H9 (cell line): ENCODE data around the gene MIGA2. TPM values are rescaled to one million over a fixed set of nuclear protein-coding genes. Genes with fewer than 3 reads are reported as not detected.

Experiments used
- DNase-seq: peaks from one replicate; pipeline ENCODE4 v3.0.0-alpha.2; 2017
- H2AFZ ChIP-seq: one replicate; pipeline ENCODE4 v1.6.1; 2013; ENCODE audit warnings: mild to moderate bottlenecking, low read length, control low read depth, moderate library complexity
- H2AK5ac ChIP-seq: 2 replicates; pipeline ENCODE4 v1.6.1; 2013; ENCODE audit warnings: low read length, control low read depth, mixed read lengths; ENCODE audit not compliant: insufficient read length
- H2BK120ac ChIP-seq: one replicate; pipeline ENCODE4 v1.6.1; 2013; ENCODE audit warnings: low read depth, mild to moderate bottlenecking, low read length, control low read depth, inconsistent platforms; ENCODE audit not compliant: poor library complexity, severe bottlenecking
- H2BK12ac ChIP-seq: 2 replicates; pipeline ENCODE4 v1.6.1; 2013; ENCODE audit warnings: low read length, control low read depth, mixed read lengths, low read depth; ENCODE audit not compliant: insufficient read length
- H2BK15ac ChIP-seq: 2 replicates; pipeline ENCODE4 v1.6.1; 2013; ENCODE audit warnings: low read depth, low read length, control low read depth
- H2BK20ac ChIP-seq: one replicate; pipeline ENCODE4 v1.6.1; 2013; ENCODE audit warnings: low read depth, mild to moderate bottlenecking, low read length, control low read depth, inconsistent platforms; ENCODE audit not compliant: poor library complexity, severe bottlenecking
- H2BK5ac ChIP-seq: 2 replicates; pipeline ENCODE4 v1.6.1; 2013; ENCODE audit warnings: low read length, control low read depth, mixed read lengths; ENCODE audit not compliant: insufficient read length
- H3K14ac ChIP-seq: 2 replicates; pipeline ENCODE4 v1.6.1; 2013; ENCODE audit warnings: low read length, control low read depth; ENCODE audit not compliant: insufficient read depth
- H3K18ac ChIP-seq: 2 replicates; pipeline ENCODE4 v1.6.1; 2013; ENCODE audit warnings: low read depth, mild to moderate bottlenecking, mixed read lengths, low read length, control low read depth; ENCODE audit not compliant: insufficient read length
- H3K23ac ChIP-seq: 2 replicates; pipeline ENCODE4 v1.6.1; 2013; ENCODE audit warnings: low read length, control low read depth, mixed read lengths, low read depth; ENCODE audit not compliant: insufficient read length
- H3K23me2 ChIP-seq: 2 replicates; pipeline ENCODE4 v1.6.1; 2013; ENCODE audit warnings: low read depth, mild to moderate bottlenecking, mixed read lengths, low read length, control low read depth; ENCODE audit not compliant: insufficient read length, poor library complexity, severe bottlenecking
- H3K27ac ChIP-seq: 2 replicates; pipeline ENCODE4 v1.5.1; 2013; ENCODE audit warnings: low read length, control low read depth, mixed read lengths, low read depth; ENCODE audit not compliant: insufficient read length
- H3K27me3 ChIP-seq: 2 replicates; pipeline ENCODE4 v1.6.1; 2013; ENCODE audit warnings: low read length, control low read depth, inconsistent platforms; ENCODE audit not compliant: insufficient read depth
- H3K4ac ChIP-seq: 2 replicates; pipeline ENCODE4 v1.6.1; 2013; ENCODE audit warnings: low read depth, mild to moderate bottlenecking, control low read depth, inconsistent platforms, low read length, moderate library complexity
- H3K4me1 ChIP-seq: 2 replicates; pipeline ENCODE4 v1.6.1; 2013; ENCODE audit warnings: low read length, control low read depth, inconsistent platforms; ENCODE audit not compliant: insufficient read depth
- H3K4me2 ChIP-seq: 2 replicates; pipeline ENCODE4 v1.6.1; 2013; ENCODE audit warnings: low read length, control low read depth, mixed read lengths; ENCODE audit not compliant: insufficient read length, insufficient read depth
- H3K56ac ChIP-seq: 2 replicates; pipeline ENCODE4 v1.6.1; 2013; ENCODE audit warnings: low read depth, mild to moderate bottlenecking, mixed read lengths, low read length, control low read depth; ENCODE audit not compliant: insufficient read length
- H3K79me1 ChIP-seq: 2 replicates; pipeline ENCODE4 v1.6.1; 2013; ENCODE audit warnings: low read depth, mild to moderate bottlenecking, moderate library complexity, low read length, control low read depth, inconsistent platforms; ENCODE audit not compliant: insufficient read depth, poor library complexity, severe bottlenecking
- H3K79me2 ChIP-seq: 2 replicates; pipeline ENCODE4 v1.6.1; 2013; ENCODE audit warnings: low read length, control low read depth, inconsistent platforms; ENCODE audit not compliant: insufficient read depth
- H3K9ac ChIP-seq: 2 replicates; pipeline ENCODE4 v1.6.1; 2013; ENCODE audit warnings: low read length, control low read depth, mixed read lengths; ENCODE audit not compliant: insufficient read length; ENCODE audit errors: extremely low read depth
- H3K9me3 ChIP-seq: one replicate; pipeline ENCODE4 v1.6.1; 2013; ENCODE audit warnings: low read depth, low read length, inconsistent platforms; ENCODE audit not compliant: control insufficient read depth
- H3T11ph ChIP-seq: one replicate; pipeline ENCODE4 v1.6.1; 2013; ENCODE audit warnings: mild to moderate bottlenecking, low read length, control low read depth, inconsistent platforms
- H4K20me1 ChIP-seq: one replicate; pipeline ENCODE4 v1.6.1; 2013; ENCODE audit not compliant: control insufficient read depth, insufficient read length, insufficient read depth
- H4K5ac ChIP-seq: 2 replicates; pipeline ENCODE4 v1.6.1; 2013; ENCODE audit warnings: low read depth, mild to moderate bottlenecking, mixed read lengths, low read length, control low read depth; ENCODE audit not compliant: insufficient read length
- H4K8ac ChIP-seq: replicated peaks from 2 replicates; pipeline ENCODE4 v1.6.1; 2013; ENCODE audit warnings: low read length, control low read depth, mixed read lengths, low read depth; ENCODE audit not compliant: insufficient read length
- H4K91ac ChIP-seq: 2 replicates; pipeline ENCODE4 v1.6.1; 2013; ENCODE audit warnings: low read depth, mild to moderate bottlenecking, moderate library complexity, mixed read lengths, low read length, control low read depth; ENCODE audit not compliant: insufficient read length
- H3K27ac Mint-ChIP-seq, 3 experiments: 2 replicates in 2 of 3; 3 replicates in 1 of 3; pipeline ENCODE4 v1.8.0; 2020 to 2021; ENCODE audit warnings: mixed read lengths in 3 of 3, mild to moderate bottlenecking in 1 of 3, moderate library complexity in 1 of 3
- H3K27me3 Mint-ChIP-seq: 2 replicates; pipeline ENCODE4 v1.8.0; 2021; ENCODE audit warnings: low read depth, mild to moderate bottlenecking, moderate library complexity, mixed read lengths
- H3K36me3 Mint-ChIP-seq, 3 experiments: 2 replicates in 2 of 3; 3 replicates in 1 of 3; pipeline ENCODE4 v1.8.0; 2020 to 2021; ENCODE audit warnings: low read depth in 3 of 3, mixed read lengths in 3 of 3; ENCODE audit not compliant: insufficient read depth in 1 of 3
- H3K4me1 Mint-ChIP-seq, 2 experiments: 2 replicates each; pipeline ENCODE4 v1.8.0; 2020; ENCODE audit warnings: mixed read lengths in 2 of 2
- H3K4me3 Mint-ChIP-seq, 2 experiments: 2 replicates in 1 of 2; 3 replicates in 1 of 2; pipeline ENCODE4 v1.8.0; 2020 to 2021; ENCODE audit warnings: mild to moderate bottlenecking in 2 of 2, mixed read lengths in 2 of 2, moderate library complexity in 1 of 2
- H3K9me3 Mint-ChIP-seq, 2 experiments: 2 replicates in 1 of 2; 3 replicates in 1 of 2; pipeline ENCODE4 v1.8.0; 2020; ENCODE audit warnings: mild to moderate bottlenecking in 2 of 2, mixed read lengths in 2 of 2, moderate library complexity in 1 of 2
- WGBS: extraction: QIAGEN DNeasy Blood & Tissue Kit; methylation state at CpG from one replicate; pipeline ENCODE4 v1.1.7; 2013; ENCODE audit warnings: missing lambda C conversion rate, low lambda C conversion rate, mixed read lengths; ENCODE audit not compliant: insufficient read length; ENCODE audit errors: extremely low coverage; 5-methylcytosine and 5-hydroxymethylcytosine counted together
- total RNA-seq: library from RNA; stranded (reverse); gene quantifications from 2 replicates; pipeline ENCODE4 v1.2.1, GENCODE V29; 2021
- TF ChIP-seq, protein P1 (sequence below): fragments of 200-600 bp; sonication (generic); conservative IDR thresholded peaks from 3 replicates; pipeline ENCODE4 v1.8.0; 2021; ENCODE audit warnings: antibody characterized with exemption, mild to moderate bottlenecking

MIGA2 gene
- total RNA-seq, 1 experiment from 2014 or later: 37.8 TPM

GRCh38 chr9:129081388-129081904 lies 45.0 kb downstream of the MIGA2 start:
- peak overlapping the region in 2 of 3 experiments; percentile 68 to 79; a peak in 2 of 7 replicates for H3K27ac Mint-ChIP-seq
- no peaks in the 10 kb centered on the region for H3K9me3 Mint-ChIP-seq
- peaks cover 5 to 22% (median 14%) of the 10 kb centered on the region in 3 experiments; a peak in 6 of 7 replicates for H3K36me3 Mint-ChIP-seq
- Histone ChIP-seq H3K9me3 (no peaks in the 10 kb centered on the region), H4K20me1 (peaks cover 2% of the 10 kb centered on the region), H3K14ac (no peak overlapping the region), H2AFZ (no peak overlapping the region), H4K5ac (no peak overlapping the region), H3K4me2 (peak overlapping the region; percentile 72), H3K4me1 (no peaks in the 10 kb centered on the region; the same call in 1 of the 2 replicates), H3K27ac (no peak overlapping the region), H3K4ac (no peak overlapping the region), H3K27me3 (no peaks in the 10 kb centered on the region), H3K23ac (no peak overlapping the region), H3K79me1 (peaks cover 2% of the 10 kb centered on the region), H2BK120ac (no peak overlapping the region), H4K8ac (no peak overlapping the region), H2BK15ac (no peak overlapping the region), H2BK12ac (no peak overlapping the region), H2BK20ac (no peak overlapping the region), H3K9ac (peak overlapping the region; percentile 75), H3K18ac (no peak overlapping the region), H3K23me2 (peaks cover 12% of the 10 kb centered on the region), H3K56ac (no peak overlapping the region), H3T11ph (no peak overlapping the region), H2AK5ac (no peak overlapping the region), H3K79me2 (peaks cover 6% of the 10 kb centered on the region; the same call in 1 of the 2 replicates), H4K91ac (no peak overlapping the region), H2BK5ac (no peak overlapping the region)
- WGBS: no CpG with 5 or more reads among the region's 30 CpGs
- H3K4me3 Mint-ChIP-seq: peak overlapping the region; percentile 88 to 95
- TF ChIP-seq, protein P1, sequence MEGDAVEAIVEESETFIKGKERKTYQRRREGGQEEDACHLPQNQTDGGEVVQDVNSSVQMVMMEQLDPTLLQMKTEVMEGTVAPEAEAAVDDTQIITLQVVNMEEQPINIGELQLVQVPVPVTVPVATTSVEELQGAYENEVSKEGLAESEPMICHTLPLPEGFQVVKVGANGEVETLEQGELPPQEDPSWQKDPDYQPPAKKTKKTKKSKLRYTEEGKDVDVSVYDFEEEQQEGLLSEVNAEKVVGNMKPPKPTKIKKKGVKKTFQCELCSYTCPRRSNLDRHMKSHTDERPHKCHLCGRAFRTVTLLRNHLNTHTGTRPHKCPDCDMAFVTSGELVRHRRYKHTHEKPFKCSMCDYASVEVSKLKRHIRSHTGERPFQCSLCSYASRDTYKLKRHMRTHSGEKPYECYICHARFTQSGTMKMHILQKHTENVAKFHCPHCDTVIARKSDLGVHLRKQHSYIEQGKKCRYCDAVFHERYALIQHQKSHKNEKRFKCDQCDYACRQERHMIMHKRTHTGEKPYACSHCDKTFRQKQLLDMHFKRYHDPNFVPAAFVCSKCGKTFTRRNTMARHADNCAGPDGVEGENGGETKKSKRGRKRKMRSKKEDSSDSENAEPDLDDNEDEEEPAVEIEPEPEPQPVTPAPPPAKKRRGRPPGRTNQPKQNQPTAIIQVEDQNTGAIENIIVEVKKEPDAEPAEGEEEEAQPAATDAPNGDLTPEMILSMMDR: no peak
- peaks cover 3 to 17% of the 10 kb centered on the region in 2 experiments for H3K4me1 Mint-ChIP-seq
- no peak for DNase-seq
- peaks cover 3% of the 10 kb centered on the region; the same call in 1 of the 2 replicates for H3K27me3 Mint-ChIP-seq
